22Rv1 (cell line): ENCODE results near the gene DOCK11.

Experiments used
- ZFX ChIP-seq: fragments of 450-650 bp; IDR thresholded peaks from 2 replicates; pipeline ENCODE4 v1.6.1; 2017; ENCODE audit warnings: antibody characterized with exemption, borderline replicate concordance
- TF ChIP-seq, protein P1 (sequence below): fragments of 450-650 bp; IDR thresholded peaks from 2 replicates; pipeline ENCODE4 v1.5.1; 2017; ENCODE audit warnings: mild to moderate bottlenecking

DNA sequence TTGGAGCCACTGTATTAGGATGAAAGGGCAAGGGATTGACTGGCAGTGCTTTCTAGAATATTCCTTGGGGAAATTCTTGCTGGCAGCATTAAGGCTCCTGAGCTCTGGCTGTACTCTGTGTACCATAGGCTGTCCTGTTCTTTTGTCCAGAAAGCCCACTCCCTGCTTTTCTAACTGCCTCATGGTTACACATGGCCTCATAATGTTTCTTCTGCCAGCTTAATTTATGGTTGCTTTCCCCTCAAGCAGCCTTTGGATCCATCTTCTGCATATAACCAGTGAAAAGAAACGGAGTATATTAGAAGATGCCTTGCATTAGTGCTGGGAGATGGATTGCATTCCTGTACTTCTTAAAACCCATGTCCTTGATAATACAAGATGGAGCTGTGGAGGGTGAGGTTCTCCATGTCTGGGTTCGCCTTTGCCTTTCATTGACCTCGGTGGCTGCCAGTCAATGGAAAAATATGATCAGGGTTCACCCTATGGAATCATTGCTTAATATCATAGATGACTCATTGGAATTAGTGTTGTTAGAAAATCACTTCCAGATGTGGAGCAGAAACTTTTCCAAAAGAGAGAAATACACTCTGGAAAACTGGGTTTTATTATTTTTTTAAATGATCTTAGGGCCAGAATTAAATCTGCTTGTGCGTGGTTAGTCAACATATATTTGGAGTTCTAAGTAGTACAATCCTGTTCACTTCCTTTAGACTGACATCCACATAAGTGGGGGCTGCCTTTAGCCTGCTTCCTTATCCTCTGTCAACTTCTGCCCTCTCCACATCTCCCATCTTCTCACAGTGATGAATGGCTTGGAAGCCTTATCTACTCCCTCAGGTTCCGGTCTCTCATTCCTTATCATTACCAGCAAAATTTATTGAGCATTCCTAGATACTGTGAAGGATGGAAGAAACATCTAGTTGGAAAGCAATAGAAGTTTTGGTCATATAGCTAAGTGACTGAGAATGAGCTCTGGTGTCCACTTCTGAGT, 24.9 kb downstream of the DOCK11 start:
- TF ChIP-seq, protein P1, sequence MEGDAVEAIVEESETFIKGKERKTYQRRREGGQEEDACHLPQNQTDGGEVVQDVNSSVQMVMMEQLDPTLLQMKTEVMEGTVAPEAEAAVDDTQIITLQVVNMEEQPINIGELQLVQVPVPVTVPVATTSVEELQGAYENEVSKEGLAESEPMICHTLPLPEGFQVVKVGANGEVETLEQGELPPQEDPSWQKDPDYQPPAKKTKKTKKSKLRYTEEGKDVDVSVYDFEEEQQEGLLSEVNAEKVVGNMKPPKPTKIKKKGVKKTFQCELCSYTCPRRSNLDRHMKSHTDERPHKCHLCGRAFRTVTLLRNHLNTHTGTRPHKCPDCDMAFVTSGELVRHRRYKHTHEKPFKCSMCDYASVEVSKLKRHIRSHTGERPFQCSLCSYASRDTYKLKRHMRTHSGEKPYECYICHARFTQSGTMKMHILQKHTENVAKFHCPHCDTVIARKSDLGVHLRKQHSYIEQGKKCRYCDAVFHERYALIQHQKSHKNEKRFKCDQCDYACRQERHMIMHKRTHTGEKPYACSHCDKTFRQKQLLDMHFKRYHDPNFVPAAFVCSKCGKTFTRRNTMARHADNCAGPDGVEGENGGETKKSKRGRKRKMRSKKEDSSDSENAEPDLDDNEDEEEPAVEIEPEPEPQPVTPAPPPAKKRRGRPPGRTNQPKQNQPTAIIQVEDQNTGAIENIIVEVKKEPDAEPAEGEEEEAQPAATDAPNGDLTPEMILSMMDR = no peak
- TF ChIP-seq ZFX = no peak
